NCI-H1694 (cell line): ENCODE results near the gene MYMK.
A peak's percentile ranks its signal among the peaks of the same experiment; 100 is the strongest.

Experiments
- DNase-seq: peaks from one replicate; lab custom pipeline; 2025; lab: John Stamatoyannopoulos, UW

The MYMK gene

DNA sequence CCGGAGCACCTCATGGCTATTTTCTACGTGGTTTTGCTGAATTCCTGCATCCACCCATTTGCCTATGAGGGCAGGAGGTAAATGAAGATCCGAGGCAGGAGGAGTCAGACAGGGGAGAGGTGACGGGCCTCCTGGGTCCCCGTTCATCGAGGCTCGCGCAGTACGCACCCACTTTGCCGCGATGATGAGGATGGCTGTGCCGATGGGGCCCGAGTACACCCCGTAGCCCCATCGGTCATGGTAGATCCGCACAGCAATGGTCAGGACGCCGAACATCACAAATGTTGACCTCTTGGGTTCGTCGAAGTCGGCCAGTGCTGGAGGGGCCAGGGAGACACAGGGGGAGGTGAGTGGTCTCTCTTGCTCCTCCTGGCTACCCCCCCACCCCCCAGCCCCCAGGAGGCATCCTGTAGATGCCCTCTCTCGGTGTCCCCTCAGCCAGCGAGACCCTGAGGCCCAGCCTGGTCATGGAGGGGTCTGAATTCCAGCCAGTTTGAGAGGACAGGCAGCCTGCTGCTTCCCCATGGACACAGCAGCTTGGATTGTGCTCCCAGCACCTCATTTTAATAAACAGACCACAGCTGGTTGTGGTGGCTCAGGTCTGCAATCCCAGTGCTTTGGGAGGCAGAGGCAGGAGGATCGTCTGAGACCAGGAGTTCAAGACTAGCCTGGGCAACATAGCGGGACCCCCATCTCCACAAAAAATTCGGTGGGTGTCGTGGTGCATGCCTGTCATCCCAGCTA, 5.9 kb downstream of the MYMK start:
- DNase-seq, result no peak

DNA sequence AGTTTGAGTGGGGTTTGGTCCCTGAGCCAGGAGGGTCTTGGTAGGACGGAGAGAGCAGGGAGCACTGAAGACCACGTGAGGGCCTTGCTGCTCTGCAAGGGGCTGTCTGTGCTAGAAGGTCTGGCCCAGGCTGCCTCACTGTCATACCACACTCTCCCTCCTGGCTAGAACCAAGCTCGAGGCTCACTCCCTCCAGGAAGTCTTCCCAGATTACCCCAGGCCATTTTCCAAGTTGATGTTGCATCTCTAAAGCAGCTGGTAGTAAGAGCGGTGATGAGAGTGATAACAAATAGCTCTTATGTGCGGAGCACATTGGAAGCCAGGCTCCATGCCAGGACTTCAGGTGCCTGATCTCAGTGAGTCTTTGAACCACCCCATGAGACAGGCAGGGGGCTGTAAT, 6.6 kb downstream of the MYMK start:
- DNase-seq, result no peak

DNA sequence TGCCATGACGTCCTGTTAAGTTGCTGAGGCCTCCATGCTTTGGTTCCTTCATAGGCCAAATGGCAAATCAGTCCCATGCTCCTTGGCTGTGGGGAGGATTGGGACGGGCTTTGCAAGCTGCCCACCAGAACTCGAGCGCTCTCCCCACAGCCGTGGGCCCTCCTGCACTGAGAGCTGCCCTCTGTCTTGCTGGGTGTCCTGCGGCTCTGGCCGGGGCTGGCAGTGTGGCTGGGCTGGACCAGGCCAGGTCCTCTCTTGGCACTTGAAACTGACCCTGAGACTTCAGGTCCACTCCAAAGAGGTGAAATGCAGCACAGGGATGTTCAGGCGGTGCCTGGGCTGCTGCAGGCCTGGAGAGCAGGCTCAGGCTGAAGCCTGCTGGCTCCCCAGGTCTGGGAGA, 7.0 kb downstream of the MYMK start:
- DNase-seq, result no peak

DNA sequence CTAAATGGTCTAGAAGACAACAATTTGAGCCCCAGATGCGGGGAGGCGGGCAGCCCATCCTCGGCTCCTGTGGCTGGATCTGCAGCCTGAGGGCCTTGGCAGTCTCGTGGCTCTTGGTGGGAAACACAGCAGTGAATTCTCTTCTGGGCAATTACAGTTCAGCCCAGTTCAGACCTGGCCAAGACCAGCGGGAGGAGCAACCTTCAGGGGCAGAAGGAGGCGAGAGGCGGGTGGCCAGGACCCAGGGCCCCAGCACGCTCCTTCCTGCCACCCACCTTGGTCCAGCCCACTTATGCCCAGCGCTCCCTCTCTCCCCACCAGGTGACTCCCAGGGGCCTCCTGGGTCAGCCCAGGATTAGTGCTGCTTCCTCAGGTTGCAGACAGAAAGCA, 7.8 kb downstream of the MYMK start:
- no peak for DNase-seq

DNA sequence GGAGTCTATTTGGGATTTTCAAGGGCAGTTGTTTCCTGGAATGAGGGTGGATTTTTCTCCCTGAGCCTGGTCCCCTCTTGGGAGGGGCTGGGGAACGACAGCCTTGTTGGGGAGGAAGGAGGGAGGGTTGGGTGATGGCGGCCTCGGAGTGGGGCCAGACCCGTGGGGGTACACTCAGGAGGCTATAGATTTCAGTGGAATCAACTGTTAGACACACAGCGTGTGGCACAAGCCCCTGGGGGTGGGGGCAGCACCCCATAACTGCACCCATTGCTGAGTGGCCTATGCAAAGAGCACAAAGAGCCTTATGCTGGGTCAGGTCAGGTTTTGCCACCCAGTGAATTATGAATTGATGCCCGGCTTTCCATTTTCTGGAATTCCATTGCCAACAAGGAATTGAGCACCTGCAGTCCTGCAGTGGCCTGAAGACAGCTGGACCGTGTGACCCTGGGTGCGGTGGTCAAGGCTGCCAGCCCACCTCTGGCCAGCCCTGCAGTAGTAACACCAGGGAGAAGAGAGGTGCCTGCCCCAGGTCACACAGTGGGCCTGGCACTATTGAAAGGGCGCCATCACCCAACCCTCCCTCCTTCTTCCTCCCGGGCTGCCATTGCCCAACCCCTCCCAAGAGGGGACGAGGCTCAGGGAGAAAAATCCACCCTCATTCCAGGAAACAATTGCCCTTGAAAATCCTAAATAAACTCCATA, 8.4 kb downstream of the MYMK start:
- no peak for DNase-seq

DNA sequence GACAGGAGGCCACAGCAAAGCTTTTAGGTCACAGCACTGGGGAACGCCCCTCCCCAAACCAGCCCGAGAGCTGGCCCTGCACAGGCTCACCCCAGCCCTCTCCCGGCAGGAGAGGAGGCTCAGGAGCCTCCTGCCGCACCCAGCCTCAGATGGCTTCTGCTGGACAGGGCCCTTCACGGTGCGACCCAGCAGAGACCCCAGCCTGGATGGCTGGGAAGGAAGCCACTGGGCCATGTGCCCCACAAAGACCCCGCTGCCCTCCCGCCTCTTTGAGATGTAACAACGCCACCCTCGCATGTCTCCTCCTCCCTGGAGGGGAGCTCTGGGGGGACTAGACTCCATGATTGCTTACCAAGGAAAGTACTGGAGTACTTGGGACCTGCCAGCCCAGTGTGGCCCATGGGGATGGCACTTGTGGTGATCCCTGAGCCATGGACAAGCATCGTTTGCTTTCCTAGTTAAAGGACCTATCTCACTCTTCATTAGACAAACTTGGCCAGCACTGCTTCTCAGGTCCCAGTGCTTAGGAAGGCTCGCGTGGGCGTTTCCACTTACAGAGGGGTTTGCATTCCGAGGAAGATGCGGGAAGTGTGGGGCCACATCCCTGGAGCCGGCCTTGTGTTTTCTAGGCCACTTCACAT, 9.0 kb downstream of the MYMK start:
- no peak for DNase-seq

DNA sequence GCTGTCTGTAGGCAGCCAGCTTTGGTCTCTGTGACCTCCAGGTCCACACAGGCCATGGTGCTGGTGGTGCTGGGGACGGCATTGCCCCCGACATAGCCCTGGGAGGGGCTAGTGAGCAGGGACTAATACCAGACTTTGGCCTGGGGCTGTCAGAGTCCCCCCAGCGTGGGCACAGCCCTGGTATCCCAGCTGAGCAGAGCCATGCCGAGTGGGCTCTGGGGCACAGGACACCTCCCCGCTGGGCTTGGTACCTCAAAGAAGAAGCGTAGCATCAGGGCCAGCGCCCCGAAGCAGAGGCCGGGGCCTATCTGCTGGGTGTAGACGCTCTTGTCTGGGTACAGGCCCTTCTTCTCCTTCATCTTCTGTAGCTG, 9.5 kb downstream of the MYMK start:
- DNase-seq, result no peak

DNA sequence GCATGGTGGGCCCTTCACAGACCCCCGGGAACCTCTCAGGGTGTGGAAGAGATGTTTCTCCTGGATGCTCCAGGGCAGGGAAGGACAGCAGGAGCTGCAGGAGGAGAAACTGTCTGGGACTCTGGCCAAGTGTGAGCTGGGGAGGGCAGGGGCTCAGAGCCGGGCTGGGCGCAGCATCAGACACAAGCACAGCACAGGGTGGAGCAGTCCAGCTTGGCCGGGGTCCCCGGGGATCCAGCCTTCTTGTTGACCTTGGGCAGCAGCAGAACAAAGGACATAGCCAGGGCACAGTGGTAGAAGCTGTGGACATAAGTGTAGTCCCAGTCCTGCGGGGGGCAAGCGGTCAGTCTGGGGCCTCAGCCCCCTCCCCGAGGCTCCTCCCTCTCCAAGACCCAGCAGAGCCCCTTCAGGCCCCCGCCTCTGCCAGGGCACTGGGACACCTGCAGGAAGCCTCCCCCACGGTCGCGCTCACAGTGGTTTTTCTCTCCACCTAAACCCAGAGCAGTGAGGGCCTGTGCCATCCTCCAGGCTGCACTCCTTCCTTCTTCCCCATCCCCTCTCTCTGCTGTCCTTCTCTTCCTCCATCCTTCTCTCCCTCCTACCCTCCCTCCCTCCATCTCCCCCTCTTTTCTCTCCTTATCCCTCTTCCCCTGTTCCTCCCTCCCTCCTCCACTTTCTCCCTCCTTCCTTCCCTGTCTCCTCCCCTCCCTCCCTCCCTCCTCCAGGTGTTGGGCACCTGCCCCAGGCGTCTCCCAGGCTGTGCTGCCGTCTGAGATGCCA, 10.1 kb downstream of the MYMK start:
- DNase-seq, result peak; percentile 54

DNA sequence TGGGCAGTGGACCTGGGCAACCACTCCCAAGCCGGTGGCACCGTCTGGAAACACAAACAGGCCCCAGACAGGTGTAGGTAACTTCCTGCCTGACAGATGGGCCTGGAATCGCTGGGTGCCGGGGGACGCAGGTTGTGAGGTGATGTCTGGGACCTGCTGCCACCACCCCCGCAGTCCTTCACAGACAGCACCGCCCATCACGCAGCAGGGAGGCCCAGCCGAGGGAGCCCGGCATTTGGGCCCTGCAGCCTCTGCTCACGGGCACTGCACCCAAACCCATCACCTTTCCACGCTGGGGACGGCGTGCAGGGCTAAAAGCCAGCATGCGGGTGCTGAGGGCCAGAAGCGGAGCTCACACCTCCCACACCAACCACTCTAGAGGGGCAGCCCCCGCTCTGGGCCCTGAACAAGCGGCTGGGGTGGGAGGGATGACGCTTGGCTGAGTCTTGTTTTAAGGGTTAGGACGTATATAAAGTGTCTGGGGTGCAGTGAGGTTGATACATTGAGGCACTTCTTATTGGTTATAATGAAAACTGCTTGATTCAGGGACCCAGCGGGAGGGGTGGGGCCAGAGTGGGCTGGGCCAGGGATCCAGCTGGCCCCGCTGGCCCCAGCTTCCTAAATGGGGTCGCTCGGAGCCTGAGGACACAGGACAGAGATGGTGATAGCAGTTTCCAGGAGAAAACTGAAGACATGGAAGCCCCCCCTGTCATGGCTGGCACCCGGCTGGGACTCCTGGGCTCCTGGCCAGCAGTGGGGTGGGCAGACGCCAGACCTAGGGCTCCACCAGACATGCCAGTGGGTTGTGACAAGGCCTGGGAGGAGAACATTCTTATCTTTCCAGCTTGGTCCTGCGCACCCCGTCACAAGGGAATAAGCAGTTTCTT, 11.3 kb downstream of the MYMK start:
- no peak for DNase-seq

DNA sequence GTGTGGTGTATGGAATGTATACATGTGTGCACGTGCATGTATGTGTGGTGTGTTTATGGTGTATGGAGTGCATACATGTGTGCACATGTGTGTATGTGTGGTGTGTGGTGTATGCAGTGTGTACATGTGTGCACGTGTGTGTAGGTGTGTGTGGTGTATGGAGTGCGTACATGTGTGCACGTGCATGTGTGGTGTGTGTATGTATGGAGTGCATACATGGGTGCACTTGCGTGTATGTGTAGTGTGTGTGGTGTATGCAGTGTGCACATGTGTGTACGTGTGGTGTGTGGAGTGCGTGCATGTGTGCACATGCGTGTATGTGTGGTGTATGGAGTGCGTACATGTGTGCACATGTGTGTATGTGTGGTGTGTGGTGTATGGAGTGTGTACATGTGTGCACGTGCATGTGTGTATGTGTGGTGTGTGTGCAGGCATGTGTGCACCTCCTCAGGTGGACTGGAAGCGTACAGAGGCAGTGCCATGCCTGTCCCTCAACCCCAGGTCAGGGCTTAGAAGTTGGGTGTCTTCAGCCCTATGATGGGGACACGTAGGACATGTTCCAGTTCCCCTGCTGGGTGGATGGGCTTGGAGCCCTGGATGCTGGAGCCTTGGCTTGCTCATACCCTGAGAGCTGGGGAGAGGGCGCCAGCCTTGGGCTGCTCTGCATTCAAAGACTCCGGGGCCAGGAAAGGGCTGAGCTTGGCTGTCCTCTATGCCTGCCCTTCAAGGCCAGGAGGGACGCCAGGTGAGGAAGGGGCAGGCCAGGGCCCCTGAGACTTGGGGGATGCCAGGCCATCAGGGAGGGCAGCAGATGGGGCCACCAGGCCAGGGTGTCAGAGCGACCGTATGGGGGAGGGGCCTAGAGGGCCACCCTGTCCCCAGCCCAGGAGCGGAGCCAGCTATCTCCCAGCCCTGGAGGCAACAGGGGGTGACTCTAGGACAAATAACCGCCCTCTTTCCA, 12.2 kb downstream of the MYMK start:
- DNase-seq, result no peak

DNA sequence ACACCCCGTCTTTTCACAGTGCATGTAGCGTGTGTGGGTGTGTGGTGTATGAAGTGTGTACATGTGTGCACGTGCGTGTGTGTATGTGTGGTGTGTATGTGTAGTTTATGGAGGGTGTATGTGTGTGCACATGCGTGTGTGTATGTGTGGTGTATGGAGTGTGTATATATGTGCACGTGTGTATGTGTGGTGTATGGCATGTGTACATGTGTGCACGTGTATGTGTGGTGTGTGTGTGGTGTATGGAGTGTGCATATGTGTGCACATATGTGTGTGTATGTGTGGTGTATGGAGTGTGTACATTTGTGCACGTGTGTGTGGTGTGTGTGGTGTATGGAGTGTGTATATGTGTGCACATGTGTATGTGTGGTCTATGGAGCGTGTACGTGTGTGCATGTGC, 13.2 kb downstream of the MYMK start:
- no peak for DNase-seq

DNA sequence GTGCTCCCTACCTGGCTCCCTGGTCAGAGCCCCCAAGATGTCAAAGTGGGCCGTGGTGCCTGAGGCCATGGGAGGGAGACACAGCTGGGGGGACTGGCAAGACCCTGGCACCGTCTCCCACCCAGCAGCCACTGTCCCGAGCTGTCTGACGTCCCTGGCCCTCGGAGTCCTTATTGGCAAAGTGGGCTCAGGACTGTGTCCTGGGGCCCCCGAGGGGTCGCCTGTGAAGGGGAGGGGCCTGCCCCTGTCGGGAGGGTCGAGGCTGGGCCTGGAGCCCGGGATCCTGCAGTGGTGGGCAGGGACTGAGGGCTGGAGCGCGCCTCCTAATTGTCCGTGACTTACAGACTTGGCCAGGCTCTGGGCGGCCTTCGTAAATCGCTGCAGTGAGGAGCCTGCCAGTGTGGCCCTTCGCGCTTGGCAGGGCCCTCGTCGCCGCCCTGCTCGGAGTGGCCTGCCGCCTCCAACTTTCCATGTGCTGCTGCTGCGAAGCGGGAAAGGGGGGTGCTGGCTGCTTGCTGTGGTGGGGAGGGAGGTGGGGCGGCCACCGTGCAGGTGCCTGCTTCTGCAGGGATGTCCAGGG, 13.7 kb downstream of the MYMK start:
- no peak for DNase-seq

DNA sequence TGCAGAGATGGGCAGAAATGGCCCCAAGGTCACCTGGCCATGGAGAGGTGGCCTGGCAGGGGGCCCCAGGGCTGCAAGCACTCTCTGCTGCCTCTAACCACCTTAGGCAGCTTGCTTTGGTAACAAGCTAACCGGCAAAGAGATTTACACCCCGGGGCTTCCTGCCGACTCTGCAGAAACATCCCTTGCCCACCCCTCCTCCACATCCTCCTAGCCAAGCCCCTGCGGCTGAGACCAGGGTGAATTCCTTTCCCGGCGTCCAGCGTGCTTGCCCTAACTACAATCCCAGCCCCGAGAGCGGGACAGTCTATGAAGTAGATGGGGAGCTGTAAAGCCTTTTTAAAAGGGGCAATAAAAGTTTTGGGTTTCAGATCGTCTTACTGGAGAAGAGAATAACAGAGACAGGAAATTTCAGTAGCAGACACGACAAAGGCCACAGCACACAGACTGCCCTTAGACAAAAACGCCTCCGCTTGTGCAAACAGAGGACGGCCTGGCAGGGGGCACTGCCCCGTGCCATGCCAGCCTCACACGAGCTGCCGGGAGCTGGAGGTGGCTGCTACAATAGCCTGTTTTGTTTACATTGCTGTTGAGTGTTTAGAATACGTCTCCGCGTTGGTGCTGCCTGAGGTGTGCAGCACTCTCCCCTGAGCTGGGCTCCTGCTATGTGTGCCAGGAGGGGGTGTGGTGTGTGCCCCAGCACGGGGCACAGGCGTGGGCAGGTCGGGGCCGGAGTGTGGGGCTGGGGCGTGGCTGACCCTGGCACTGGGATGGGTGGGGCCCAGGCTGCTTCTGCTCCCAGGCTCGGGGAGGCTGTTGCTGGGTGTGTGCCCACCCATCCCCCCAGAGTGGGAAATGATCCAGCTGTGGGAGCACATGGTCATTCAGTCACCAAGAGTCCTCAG, 15.3 kb downstream of the MYMK start:
- no peak for DNase-seq

DNA sequence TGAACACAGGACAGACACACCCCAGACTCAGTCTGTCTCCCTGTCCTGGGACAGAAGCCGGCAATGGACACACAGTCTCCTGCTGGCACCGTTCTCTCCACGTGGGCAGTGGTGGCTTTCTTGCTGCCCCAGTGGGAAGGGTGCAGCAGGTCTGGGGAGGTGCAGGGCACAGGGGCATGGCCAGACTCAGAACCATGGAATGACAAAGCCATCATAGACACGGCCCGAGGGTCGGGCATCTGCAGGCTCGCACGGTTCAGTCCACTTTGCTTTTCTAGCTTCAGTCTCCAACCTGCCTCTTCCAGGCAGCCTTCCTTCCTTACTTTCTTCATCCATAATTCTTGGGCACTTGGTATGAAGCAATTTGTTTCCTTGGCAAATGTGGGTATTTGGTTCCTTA, 16.7 kb downstream of the MYMK start:
- no peak for DNase-seq

DNA sequence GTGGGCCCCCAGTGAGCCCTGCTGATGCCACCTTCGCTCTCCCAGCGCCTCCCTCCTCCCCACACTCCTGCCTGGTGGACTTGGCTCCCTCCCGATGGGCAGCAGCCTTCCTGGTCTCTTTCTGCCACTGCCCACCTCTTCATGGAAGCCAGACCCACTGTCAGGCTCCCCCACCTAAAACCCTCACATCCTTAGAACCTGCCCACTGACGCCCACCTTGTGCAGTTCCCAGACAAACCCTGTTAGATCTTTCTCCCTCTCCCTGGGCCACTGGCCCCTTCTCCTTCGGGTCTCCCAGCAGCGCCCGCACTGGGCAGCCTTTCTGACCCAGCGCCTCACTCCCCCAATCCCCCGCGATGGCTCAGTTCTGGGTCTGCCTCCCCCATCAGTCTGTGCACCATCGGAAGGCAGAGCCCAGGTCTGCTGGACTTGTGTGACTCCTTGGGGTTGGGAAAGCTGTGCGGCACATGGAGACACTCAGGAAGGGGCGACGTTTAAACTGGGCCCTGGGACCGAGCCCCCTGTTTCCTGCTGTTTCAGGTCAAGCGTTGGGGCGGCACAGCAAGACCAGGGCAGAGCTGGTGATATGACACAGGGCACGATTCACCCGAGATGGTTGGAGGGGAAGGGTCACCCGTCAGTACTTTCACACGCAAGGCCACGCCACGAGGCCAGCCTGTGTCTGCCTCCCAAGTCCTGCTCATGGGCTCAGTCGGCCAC, 17.4 kb downstream of the MYMK start:
- no peak for DNase-seq

DNA sequence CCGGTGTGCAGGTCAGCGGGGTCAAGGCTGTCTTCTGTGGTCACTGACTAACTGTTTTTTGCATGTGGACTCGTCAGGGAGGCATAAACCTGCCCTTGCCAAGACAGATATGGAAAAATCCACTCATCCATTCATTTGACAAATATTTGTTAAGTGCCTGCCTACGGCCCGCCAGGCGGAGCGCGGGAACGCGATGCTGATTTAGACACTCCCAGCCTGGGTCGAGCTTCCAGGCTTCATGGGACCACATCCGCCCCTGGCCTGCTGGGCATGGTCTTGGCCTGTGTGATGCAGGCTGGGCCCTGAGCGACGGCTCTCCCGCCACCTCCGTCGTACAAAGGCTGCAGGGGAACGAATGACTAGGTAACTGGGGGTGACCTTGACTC, 18.1 kb downstream of the MYMK start:
- DNase-seq, result no peak

DNA sequence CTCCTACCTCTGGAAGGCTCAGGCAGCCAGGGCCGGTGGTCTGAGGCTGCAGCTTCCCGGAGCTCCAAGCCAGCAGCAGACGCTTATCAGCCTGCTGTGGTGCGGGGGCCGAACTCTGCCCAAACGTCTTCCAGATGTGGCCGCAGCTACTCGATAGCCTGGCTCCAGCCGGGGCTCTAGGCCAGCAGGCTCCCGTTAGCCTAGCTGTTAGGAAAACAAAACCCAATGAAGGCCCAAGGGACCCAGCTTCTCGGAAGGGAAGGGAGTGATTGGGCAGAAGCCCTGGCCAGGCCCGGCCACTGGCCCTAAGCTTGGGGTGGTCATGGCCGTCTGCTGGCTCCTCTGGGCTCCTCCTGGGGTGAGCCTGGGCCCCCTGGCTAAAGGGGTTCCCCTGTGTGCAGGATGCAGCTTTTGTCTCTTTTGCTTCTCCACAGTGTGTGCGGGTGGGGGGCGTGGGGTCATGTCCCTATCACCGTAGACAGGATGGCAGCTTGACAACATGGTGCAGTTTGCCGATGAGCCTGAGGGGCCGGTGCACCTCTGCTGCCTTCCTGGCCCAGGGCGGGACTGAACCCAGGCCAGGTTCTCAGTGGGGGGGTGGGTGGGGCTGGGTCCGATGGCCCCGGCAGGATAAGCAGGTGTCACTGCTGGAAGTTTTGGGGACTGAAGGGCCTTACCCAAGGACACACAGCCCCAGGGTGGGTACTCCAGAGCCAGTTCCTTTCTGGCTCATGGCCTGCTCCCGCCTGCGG, 18.7 kb downstream of the MYMK start:
- no peak for DNase-seq
